GM23248 (cell line): Measurements from ENCODE around the gene METTL27.

Source experiments
- EZH2 ChIP-seq: fragments of 200-600 bp; sonication (generic); IDR thresholded peaks from 2 replicates; pipeline ENCODE4 v1.6.1; 2018; ENCODE audit warnings: antibody characterized with exemption, mild to moderate bottlenecking; ENCODE audit not compliant: insufficient read depth, poor library complexity, severe bottlenecking
- EZH2phosphoT487 ChIP-seq: fragments of 200-600 bp; sonication (generic); IDR thresholded peaks from 2 replicates; pipeline ENCODE4 v1.6.1; 2018; ENCODE audit warnings: antibody characterized with exemption, moderate library complexity, mild to moderate bottlenecking, low read depth; ENCODE audit not compliant: insufficient read depth

DNA sequence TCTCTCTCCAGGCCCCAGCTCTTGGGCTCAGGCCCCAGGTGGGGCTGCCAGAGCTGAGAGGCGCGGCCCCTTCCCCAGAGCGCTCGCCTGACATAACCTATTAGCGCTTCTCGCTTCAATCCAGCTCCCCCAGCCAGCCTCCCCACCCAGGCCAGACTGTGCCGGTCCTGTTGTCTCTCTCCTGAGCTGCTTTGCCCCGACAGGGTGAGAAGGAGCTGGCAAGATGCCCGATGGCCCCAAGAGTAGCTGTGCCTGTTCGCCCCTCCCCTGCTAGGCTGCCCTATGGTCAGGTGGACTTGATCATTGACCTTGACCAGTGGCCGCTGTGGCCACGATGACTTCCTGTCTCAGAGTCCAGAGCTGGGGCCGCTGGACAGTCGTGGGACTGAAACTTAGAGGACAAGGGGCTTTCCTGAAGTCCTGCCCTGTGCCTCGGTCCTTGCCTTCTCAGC is 27.8 kb upstream of the METTL27 start:
- no peak for TF ChIP-seq EZH2
- no peak for TF ChIP-seq EZH2phosphoT487
